Endothelial cell of umbilical vein (primary cell): ENCODE results near the gene DGAT2L6. TPM values are rescaled to one million over a fixed set of nuclear protein-coding genes. Genes with fewer than 3 reads are reported as not detected.

Experiments used
- BruUV-seq: library from RNA; stranded (reverse); fragments of 400-500 nt; replicated peaks from 2 replicates; lab custom pipeline; 2021; lab: Mats Ljungman, UMichigan
- CTCF ChIA-PET: fragments of 300-600, 350-600 bp; sonication (Branson Sonifier 250); formaldehyde crosslinking; loops from one replicate; lab custom pipeline; 2021; ENCODE audit warnings: antibody characterized with exemption, inconsistent platforms; lab: Charles Lee
- POLR2A ChIA-PET: fragments of 300-600, 350-600 bp; sonication (Branson Sonifier 250); formaldehyde crosslinking; loops from one replicate; lab custom pipeline; 2021; ENCODE audit warnings: antibody characterized with exemption, inconsistent platforms; lab: Charles Lee
- DNase-seq: peaks from one replicate; pipeline ENCODE4 v3.0.0-alpha.2; 2011; ENCODE audit warnings: low read depth, low spot score
- FAIRE-seq: peaks from 2 replicates; lab custom pipeline; 2011; peaks lifted over from hg19 to GRCh38; lab: Jason Lieb, UNC
- H2AFZ ChIP-seq: 2 replicates; pipeline ENCODE4 v1.6.0; 2012; ENCODE audit warnings: low read depth, low read length, control low read depth, inconsistent platforms
- H3K27ac ChIP-seq: 2 replicates; pipeline ENCODE4 v1.5.1; 2011; ENCODE audit warnings: low read depth, mild to moderate bottlenecking, control low read depth, low read length, moderate library complexity; ENCODE audit not compliant: insufficient read depth
- H3K27me3 ChIP-seq, 2 experiments: 2 replicates each; pipeline versions ENCODE4 v1.6.0 to v1.6.1; 2011; ENCODE audit warnings: low read length in 2 of 2, mixed read lengths in 1 of 2; ENCODE audit not compliant: control insufficient read depth in 2 of 2, insufficient read depth in 2 of 2
- H3K36me3 ChIP-seq, 2 experiments: 2 replicates in 1 of 2; 3 replicates in 1 of 2; pipeline ENCODE4 v1.5.1; 2011; ENCODE audit warnings: low read length in 2 of 2, mild to moderate bottlenecking in 1 of 2, moderate library complexity in 1 of 2; ENCODE audit not compliant: control insufficient read depth in 2 of 2, insufficient read depth in 2 of 2; ENCODE audit errors: extremely low read depth in 1 of 2
- H3K4me1 ChIP-seq: 3 replicates; pipeline ENCODE4 v1.5.1; 2011; ENCODE audit warnings: mild to moderate bottlenecking, low read length; ENCODE audit not compliant: control insufficient read depth, insufficient read depth; ENCODE audit errors: extremely low read depth
- H3K4me2 ChIP-seq: 2 replicates; pipeline ENCODE4 v1.6.1; 2011; ENCODE audit warnings: low read length, control low read depth, mixed read lengths; ENCODE audit not compliant: insufficient read depth
- H3K4me3 ChIP-seq, 3 experiments: fragments of 200-600 bp in 1 of 3; sonication (generic), shearing (Covaris generic) in 1 of 3; replicated peaks in 1 of 3; 2 replicates each; pipeline ENCODE4 v1.5.1; 2011 to 2016; ENCODE audit warnings: control low read depth in 3 of 3, low read length in 3 of 3, mild to moderate bottlenecking in 2 of 3, inconsistent platforms in 1 of 3, low read depth in 1 of 3, moderate library complexity in 1 of 3; ENCODE audit not compliant: insufficient read depth in 1 of 3
- H3K79me2 ChIP-seq: 2 replicates; pipeline ENCODE4 v1.6.0; 2012; ENCODE audit warnings: low read length, inconsistent platforms; ENCODE audit not compliant: control insufficient read depth, insufficient read depth
- H3K9ac ChIP-seq: replicated peaks from 2 replicates; pipeline ENCODE3; 2011; ENCODE audit warnings: low read length, control low read depth; ENCODE audit not compliant: insufficient read depth; ENCODE audit errors: extremely low read depth
- H3K9me1 ChIP-seq: replicated peaks from 3 replicates; pipeline ENCODE4 v1.6.0; 2011; ENCODE audit warnings: mild to moderate bottlenecking, low read length; ENCODE audit not compliant: control insufficient read depth, insufficient read depth; ENCODE audit errors: extremely low read depth
- H3K9me3 ChIP-seq: replicated peaks from 2 replicates; pipeline ENCODE4 v1.5.1; 2012; ENCODE audit warnings: low read length, inconsistent platforms; ENCODE audit not compliant: control insufficient read depth, insufficient read depth
- H4K20me1 ChIP-seq: replicated peaks from 2 replicates; pipeline ENCODE3; 2011; ENCODE audit warnings: mild to moderate bottlenecking, low read length; ENCODE audit not compliant: control insufficient read depth, insufficient read depth; ENCODE audit errors: extremely low read depth
- EZH2 ChIP-seq: IDR thresholded peaks from 2 replicates; pipeline ENCODE4 v1.6.1; 2012; ENCODE audit warnings: borderline replicate concordance, low read depth, mild to moderate bottlenecking, moderate library complexity, low read length, inconsistent platforms; ENCODE audit not compliant: severe bottlenecking
- FOS ChIP-seq: IDR thresholded peaks from 2 replicates; pipeline ENCODE4 v1.6.1; 2011; ENCODE audit warnings: mild to moderate bottlenecking, low read length, moderate library complexity, borderline replicate concordance; ENCODE audit not compliant: insufficient read depth
- GATA2 ChIP-seq: IDR thresholded peaks from 2 replicates; pipeline ENCODE4 v1.7.0; 2011; ENCODE audit warnings: low read depth, mild to moderate bottlenecking, moderate library complexity, mixed read lengths, low read length; ENCODE audit not compliant: insufficient read length, insufficient read depth
- JUN ChIP-seq: IDR thresholded peaks from 2 replicates; pipeline ENCODE4 v1.6.1; 2011; ENCODE audit warnings: borderline replicate concordance, low read depth; ENCODE audit not compliant: insufficient read length, insufficient read depth
- MYC ChIP-seq: IDR thresholded peaks from one replicate; pipeline ENCODE4 v1.6.1; 2011; ENCODE audit warnings: mild to moderate bottlenecking, low read depth, low read length
- POLR2A ChIP-seq: IDR thresholded peaks from 2 replicates; pipeline ENCODE4 v1.6.1; 2012; ENCODE audit warnings: low read depth, mild to moderate bottlenecking, control low read depth, low read length
- POLR2AphosphoS5 ChIP-seq: IDR thresholded peaks from 2 replicates; pipeline ENCODE4 v1.6.1; 2012; ENCODE audit warnings: low read depth, mild to moderate bottlenecking, control low read depth, low read length, moderate library complexity; ENCODE audit not compliant: insufficient read depth
- dilution Hi-C: fragments of 300-500 bp; cut with MboI; formaldehyde crosslinking; loops from one replicate; pipeline ENCODE4 v1.15.0; 2019; ENCODE audit warnings: low sequenced_read_pairs; ENCODE audit not compliant: extremely low pct_ligation_motif_present
- intact Hi-C: fragments of 100-400 bp; cut with micrococcal nuclease; formaldehyde crosslinking; loops from one replicate; pipeline ENCODE4 v1.10.0; 2022
- polyA plus RNA-seq, 4 experiments: library from polyadenylated mRNA; depleted of rRNA in 3 of 4; stranded (reverse) in 3 of 4; unstranded in 1 of 4; fragments of >200 nt; gene quantifications; 2 replicates each; pipeline versions ENCODE4 v1.2.1 to v1.2.3, GENCODE V29; 2011 to 2012; ENCODE audit warnings: missing spikeins in 1 of 4
- total RNA-seq: library from RNA; stranded (reverse); gene quantifications from 2 replicates; pipeline ENCODE4 v1.2.3, GENCODE V29; 2021
- TF ChIP-seq, protein P1 (sequence below): IDR thresholded peaks from 2 replicates; pipeline ENCODE4 v1.6.1; 2011; ENCODE audit not compliant: insufficient read depth, insufficient read length
- TF ChIP-seq, protein P2 (sequence below), 2 donors: IDR thresholded peaks; 1 replicate in 1 of 2; 2 replicates in 1 of 2; pipeline ENCODE4 v1.5.1; 2011; ENCODE audit warnings: low read length in 2 of 2, mild to moderate bottlenecking in 2 of 2, moderate library complexity in 2 of 2, control low read depth in 1 of 2, inconsistent platforms in 1 of 2, low read depth in 1 of 2; ENCODE audit not compliant: insufficient read depth in 1 of 2; ENCODE audit errors: extremely low read depth in 1 of 2

The DGAT2L6 gene
- total and polyA plus RNA-seq, 2 donors (not counting 3 experiments of a cell fraction or from before 2014, with no cell fraction given), result not detected

DNA sequence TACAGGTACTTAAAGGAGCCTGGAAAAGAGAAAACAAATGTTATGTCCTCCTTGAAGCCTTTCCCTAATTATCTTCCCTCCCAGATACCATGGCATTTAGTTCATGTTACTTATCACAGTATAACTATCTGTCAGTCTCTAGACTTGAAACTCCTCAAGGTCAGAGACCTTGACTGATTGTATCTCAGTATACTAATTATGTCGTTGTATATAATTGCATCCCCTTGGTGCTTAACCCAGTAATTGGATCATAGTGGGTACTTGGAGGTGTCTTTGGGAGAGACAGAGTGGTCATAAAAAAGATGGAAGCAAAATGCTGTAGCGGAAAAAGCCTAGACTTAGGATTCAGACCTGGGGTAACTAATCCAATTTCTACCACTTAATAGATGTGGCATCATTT is 35.9 kb upstream of the DGAT2L6 start:
- dilution Hi-C loops, result no loop called here
- Histone ChIP-seq H3K79me2 (no peaks in the 10 kb centered on the region), H2AFZ (no peak overlapping the region), H3K9me1 (no peaks in the 10 kb centered on the region), H3K36me3 (peaks cover 0 to 3% of the 10 kb centered on the region in 2 experiments), H3K4me1 (no peaks in the 10 kb centered on the region), H3K27me3 (no peaks in the 10 kb centered on the region), H3K4me2 (no peak overlapping the region), H4K20me1 (no peaks in the 10 kb centered on the region), H3K27ac (no peak overlapping the region), H3K9ac (no peak overlapping the region), H3K4me3 (no peak overlapping the region), H3K9me3 (no peaks in the 10 kb centered on the region)
- BruUV-seq, result no TSS peak
- POLR2A ChIA-PET, result no interaction called here
- CTCF ChIA-PET, result interaction anchor here (3.7 kb wide), 1 partner anchor 8 kb away, joined by 11 read pairs; the partner anchor contains the start of gene IGBP1
- no peak for FAIRE-seq
- TF ChIP-seq JUN (no peak), MYC (no peak), POLR2AphosphoS5 (no peak), GATA2 (no peak), FOS (no peak), POLR2A (no peak), EZH2 (no peak)
- TF ChIP-seq, protein P1, sequence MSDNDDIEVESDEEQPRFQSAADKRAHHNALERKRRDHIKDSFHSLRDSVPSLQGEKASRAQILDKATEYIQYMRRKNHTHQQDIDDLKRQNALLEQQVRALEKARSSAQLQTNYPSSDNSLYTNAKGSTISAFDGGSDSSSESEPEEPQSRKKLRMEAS, result no peak
- TF ChIP-seq, protein P2, sequence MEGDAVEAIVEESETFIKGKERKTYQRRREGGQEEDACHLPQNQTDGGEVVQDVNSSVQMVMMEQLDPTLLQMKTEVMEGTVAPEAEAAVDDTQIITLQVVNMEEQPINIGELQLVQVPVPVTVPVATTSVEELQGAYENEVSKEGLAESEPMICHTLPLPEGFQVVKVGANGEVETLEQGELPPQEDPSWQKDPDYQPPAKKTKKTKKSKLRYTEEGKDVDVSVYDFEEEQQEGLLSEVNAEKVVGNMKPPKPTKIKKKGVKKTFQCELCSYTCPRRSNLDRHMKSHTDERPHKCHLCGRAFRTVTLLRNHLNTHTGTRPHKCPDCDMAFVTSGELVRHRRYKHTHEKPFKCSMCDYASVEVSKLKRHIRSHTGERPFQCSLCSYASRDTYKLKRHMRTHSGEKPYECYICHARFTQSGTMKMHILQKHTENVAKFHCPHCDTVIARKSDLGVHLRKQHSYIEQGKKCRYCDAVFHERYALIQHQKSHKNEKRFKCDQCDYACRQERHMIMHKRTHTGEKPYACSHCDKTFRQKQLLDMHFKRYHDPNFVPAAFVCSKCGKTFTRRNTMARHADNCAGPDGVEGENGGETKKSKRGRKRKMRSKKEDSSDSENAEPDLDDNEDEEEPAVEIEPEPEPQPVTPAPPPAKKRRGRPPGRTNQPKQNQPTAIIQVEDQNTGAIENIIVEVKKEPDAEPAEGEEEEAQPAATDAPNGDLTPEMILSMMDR (IDR thresholded peaks at IDR 0.05; ENCODE audit: extremely low read depth in 1 of 2, insufficient read depth in 1 of 2, low read depth in 1 of 2, low read length in 2 of 2), result no peak
- DNase-seq, result no peak
- intact Hi-C loops, result no loop called here
